Spleen (tissue), 7 donors: ENCODE data around the gene UGT8.

Experiments
- CTCF ChIP-seq, 11 experiments: fragments of 200-600 bp in 7 of 11; fragments of 450-650 bp in 4 of 11; sonication (generic) in 4 of 11; IDR thresholded peaks in 8 of 11; conservative IDR thresholded peaks in 3 of 11; 1 replicate in 7 of 11; 2 replicates in 4 of 11; pipeline versions ENCODE4 v1.4.0 to v1.8.0; 2016 to 2021; ENCODE audit warnings: antibody characterized with exemption in 11 of 11, inconsistent platforms in 4 of 11, mild to moderate bottlenecking in 1 of 11
- POLR2A ChIP-seq, 3 donors: fragments of 450-650 bp; IDR thresholded peaks; one replicate each; pipeline ENCODE4 v1.5.1; 2017; ENCODE audit warnings: antibody characterized with exemption in 3 of 3, mild to moderate bottlenecking in 1 of 3
- POLR2AphosphoS5 ChIP-seq, 3 donors: sonication (generic); formaldehyde crosslinking; IDR thresholded peaks; one replicate each; pipeline ENCODE4 v1.5.1; 2017; ENCODE audit warnings: antibody characterized with exemption in 3 of 3
- donor health status: DM: no; HTN: no; CAD: no; lungs with moderate emphysema.
- donor health status: DM: no; HTN: no; CAD: no.
- donor health status: DM: no; HTN: no; CAD: no.

- TF ChIP-seq CTCF (IDR thresholded peaks at IDR 0.05 in 8 of 11, conservative IDR thresholded peaks at IDR 0.05 in 3 of 11) (no peak), POLR2A (IDR thresholded peaks at IDR 0.05) (no peak), POLR2AphosphoS5 (IDR thresholded peaks at IDR 0.05) (no peak)
Measured at GRCh38 chr4:114654592-114654991, 56.0 kb downstream of the UGT8 start.
